ENCODE results near the gene OR2H1.
"Not testable (repeated sequence)": the region's sequence is repeated elsewhere in the genome, so short reads cannot be mapped to it uniquely, and the experiment has no call there.

Gene OR2H1

DNA sequence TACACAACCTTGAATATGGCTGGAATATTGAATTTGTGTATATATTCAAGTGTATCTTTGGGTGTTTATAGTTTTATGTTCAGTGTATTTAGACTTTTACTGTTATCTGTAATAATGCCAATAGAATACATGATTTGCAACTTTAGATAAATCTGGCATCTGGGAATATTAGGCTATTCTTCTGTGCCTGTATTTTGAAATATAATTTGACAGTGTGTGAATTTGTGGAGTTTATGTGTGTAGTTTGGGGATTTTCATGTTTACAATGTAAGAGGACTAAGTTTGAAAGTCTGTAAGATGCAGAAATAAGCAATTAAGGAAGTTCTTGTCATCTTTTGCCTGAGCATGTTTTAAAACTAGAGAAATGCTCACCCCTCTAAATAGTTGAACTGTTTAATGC, 17.9 kb upstream of the OR2H1 start, which contains the start of gene OR10C1:
Gene OR10C1 (plus strand): TSS at position 301 of the 400 bp plus-strand sequence. CDS start 710 bp downstream, outside the sequence.
- no peak within 1 kb of the TSS for H3K4me3 ChIP-seq (ENCODE audit: low read length, poor library complexity, severe bottlenecking)
- H3K4me2 ChIP-seq (ENCODE audit: low read depth, low read length, poor library complexity, severe bottlenecking) = no peak within 1 kb of the TSS
- no peaks in the 10 kb centered on the region for H3K79me2 ChIP-seq (ENCODE audit: insufficient read depth, low read length)
- H4K20me1 ChIP-seq (ENCODE audit: insufficient read depth, low read length, poor library complexity, severe bottlenecking) = no peaks in the 10 kb centered on the region
- H2AFZ ChIP-seq (ENCODE audit: low read length) = no peak within 1 kb of the TSS
- H3K4me1 ChIP-seq (ENCODE audit: insufficient read depth, low read length, poor library complexity, severe bottlenecking) = no peaks in the 10 kb centered on the region
- H3K27me3 ChIP-seq (ENCODE audit: insufficient read depth, low read length, poor library complexity, severe bottlenecking) = no peaks in the 10 kb centered on the region
- TF ChIP-seq EZH2phosphoT487 (IDR thresholded peaks at IDR 0.05; ENCODE audit: borderline replicate concordance) = no peak
- TF ChIP-seq, protein P1, sequence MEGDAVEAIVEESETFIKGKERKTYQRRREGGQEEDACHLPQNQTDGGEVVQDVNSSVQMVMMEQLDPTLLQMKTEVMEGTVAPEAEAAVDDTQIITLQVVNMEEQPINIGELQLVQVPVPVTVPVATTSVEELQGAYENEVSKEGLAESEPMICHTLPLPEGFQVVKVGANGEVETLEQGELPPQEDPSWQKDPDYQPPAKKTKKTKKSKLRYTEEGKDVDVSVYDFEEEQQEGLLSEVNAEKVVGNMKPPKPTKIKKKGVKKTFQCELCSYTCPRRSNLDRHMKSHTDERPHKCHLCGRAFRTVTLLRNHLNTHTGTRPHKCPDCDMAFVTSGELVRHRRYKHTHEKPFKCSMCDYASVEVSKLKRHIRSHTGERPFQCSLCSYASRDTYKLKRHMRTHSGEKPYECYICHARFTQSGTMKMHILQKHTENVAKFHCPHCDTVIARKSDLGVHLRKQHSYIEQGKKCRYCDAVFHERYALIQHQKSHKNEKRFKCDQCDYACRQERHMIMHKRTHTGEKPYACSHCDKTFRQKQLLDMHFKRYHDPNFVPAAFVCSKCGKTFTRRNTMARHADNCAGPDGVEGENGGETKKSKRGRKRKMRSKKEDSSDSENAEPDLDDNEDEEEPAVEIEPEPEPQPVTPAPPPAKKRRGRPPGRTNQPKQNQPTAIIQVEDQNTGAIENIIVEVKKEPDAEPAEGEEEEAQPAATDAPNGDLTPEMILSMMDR (conservative IDR thresholded peaks at IDR 0.05; ENCODE audit: low read length) = no peak
- H3K36me3 ChIP-seq (ENCODE audit: insufficient read depth, low read length) = no peaks in the 10 kb centered on the region
- no peaks in the 10 kb centered on the region for H3K9me2 ChIP-seq (replicated peaks; ENCODE audit: low read depth, low read length)
- no peaks in the 10 kb centered on the region for H3K9me3 ChIP-seq (ENCODE audit: insufficient read depth, low read depth, low read length)
- no peak within 1 kb of the TSS for H3K9ac ChIP-seq (ENCODE audit: low read depth, low read length, poor library complexity, severe bottlenecking)
- H3F3A ChIP-seq (ENCODE audit: low read depth) = no peaks in the 10 kb centered on the region

DNA sequence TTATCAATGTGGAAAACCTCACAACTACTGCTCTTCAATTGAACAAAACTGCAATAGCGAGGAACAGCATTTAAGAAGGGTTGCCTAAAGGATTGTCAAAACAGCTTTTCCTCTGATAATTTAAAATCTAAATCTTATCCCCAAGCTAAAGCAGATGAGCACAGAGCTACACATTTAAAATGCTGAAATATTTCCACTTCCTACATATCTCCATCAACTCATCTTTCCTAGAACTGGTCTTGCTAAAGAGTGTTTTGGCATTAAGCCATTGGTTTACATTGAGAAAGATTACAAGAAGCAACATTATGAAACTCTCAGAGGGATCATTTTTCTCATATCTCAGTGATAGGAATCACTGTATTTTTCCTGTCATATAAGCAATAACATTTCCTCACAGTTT, 14.2 kb upstream of the OR2H1 start:
- H3K9ac ChIP-seq (ENCODE audit: low read depth, low read length, poor library complexity, severe bottlenecking) = no peak overlapping the region
- TF ChIP-seq EZH2phosphoT487 (IDR thresholded peaks at IDR 0.05; ENCODE audit: borderline replicate concordance) = no peak
- TF ChIP-seq, protein P1 (conservative IDR thresholded peaks at IDR 0.05; ENCODE audit: low read length) = no peak
- no peaks in the 10 kb centered on the region for H3F3A ChIP-seq (ENCODE audit: low read depth)
- H3K9me3 ChIP-seq (ENCODE audit: insufficient read depth, low read depth, low read length) = peaks cover 7% of the 10 kb centered on the region; the same call in 1 of the 2 replicates
- H3K4me2 ChIP-seq (ENCODE audit: low read depth, low read length, poor library complexity, severe bottlenecking) = no peak overlapping the region
- no peaks in the 10 kb centered on the region for H4K20me1 ChIP-seq (ENCODE audit: insufficient read depth, low read length, poor library complexity, severe bottlenecking)
- H3K79me2 ChIP-seq (ENCODE audit: insufficient read depth, low read length) = no peaks in the 10 kb centered on the region
- no peaks in the 10 kb centered on the region for H3K4me1 ChIP-seq (ENCODE audit: insufficient read depth, low read length, poor library complexity, severe bottlenecking)
- H3K27me3 ChIP-seq (ENCODE audit: insufficient read depth, low read length, poor library complexity, severe bottlenecking) = no peaks in the 10 kb centered on the region
- H3K36me3 ChIP-seq (ENCODE audit: insufficient read depth, low read length) = no peaks in the 10 kb centered on the region
- H3K4me3 ChIP-seq (ENCODE audit: low read length, poor library complexity, severe bottlenecking) = no peak overlapping the region
- no peaks in the 10 kb centered on the region for H3K9me2 ChIP-seq (replicated peaks; ENCODE audit: low read depth, low read length)
- no peak overlapping the region for H2AFZ ChIP-seq (ENCODE audit: low read length)

DNA sequence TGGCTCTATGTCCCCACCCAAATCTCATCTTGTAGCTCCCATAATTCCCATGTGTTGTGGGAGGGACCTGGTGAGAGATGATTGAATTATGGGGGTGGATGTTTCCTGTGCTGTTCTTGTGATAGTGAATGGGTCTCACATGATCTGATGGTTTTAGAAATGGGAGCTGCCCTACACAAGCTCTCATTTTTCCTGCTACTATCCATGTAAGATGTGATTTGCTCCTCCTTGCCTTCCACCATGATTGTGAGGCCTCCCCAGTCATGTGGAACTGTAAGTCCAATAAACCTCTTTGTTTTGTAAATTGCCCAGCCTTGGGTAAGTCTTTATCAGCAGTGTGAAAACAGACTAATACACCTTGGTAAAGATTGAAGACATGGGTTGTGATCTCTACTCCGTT, 12.9 kb upstream of the OR2H1 start:
- H3K27me3 ChIP-seq (ENCODE audit: insufficient read depth, low read length, poor library complexity, severe bottlenecking) = not testable (repeated sequence)

DNA sequence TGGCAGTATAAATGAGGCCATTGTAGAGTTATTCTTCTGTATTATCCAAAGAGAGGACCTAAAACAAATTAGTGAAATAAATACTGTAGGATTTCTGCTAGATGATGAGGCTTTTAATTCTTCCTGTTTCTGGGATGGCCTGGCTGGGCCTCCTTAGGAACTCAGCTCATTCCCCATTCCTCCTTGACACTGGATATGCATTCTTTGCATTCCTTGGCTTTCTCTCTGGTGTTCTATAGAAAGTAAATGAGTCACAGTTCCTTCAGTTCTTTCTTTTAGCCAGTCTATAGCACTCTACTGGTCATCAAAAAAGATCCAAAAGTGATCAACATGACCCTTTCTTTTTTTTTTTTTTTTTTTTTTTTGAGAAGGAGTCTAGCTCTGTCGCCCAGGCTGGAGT, 9.3 kb upstream of the OR2H1 start:
- Histone ChIP-seq H3K9me2 (replicated peaks; ENCODE audit: low read depth, low read length) (no peaks in the 10 kb centered on the region), H4K20me1 (ENCODE audit: insufficient read depth, low read length, poor library complexity, severe bottlenecking) (no peaks in the 10 kb centered on the region), H3K4me3 (ENCODE audit: low read length, poor library complexity, severe bottlenecking) (no peak overlapping the region), H3K4me1 (ENCODE audit: insufficient read depth, low read length, poor library complexity, severe bottlenecking) (no peaks in the 10 kb centered on the region), H3K4me2 (ENCODE audit: low read depth, low read length, poor library complexity, severe bottlenecking) (no peak overlapping the region), H3K9me3 (ENCODE audit: insufficient read depth, low read depth, low read length) (peaks cover 7% of the 10 kb centered on the region; the same call in 1 of the 2 replicates), H3K79me2 (ENCODE audit: insufficient read depth, low read length) (no peaks in the 10 kb centered on the region), H2AFZ (ENCODE audit: low read length) (no peak overlapping the region), H3K9ac (ENCODE audit: low read depth, low read length, poor library complexity, severe bottlenecking) (no peak overlapping the region), H3F3A (ENCODE audit: low read depth) (no peaks in the 10 kb centered on the region), H3K36me3 (ENCODE audit: insufficient read depth, low read length) (no peaks in the 10 kb centered on the region), H3K27me3 (ENCODE audit: insufficient read depth, low read length, poor library complexity, severe bottlenecking) (no peaks in the 10 kb centered on the region)
- TF ChIP-seq EZH2phosphoT487 (IDR thresholded peaks at IDR 0.05; ENCODE audit: borderline replicate concordance) = no peak
- TF ChIP-seq, protein P1 (conservative IDR thresholded peaks at IDR 0.05; ENCODE audit: low read length) = no peak

More for the DNA sequence above, 12.9 kb upstream of the OR2H1 start:
- not testable (repeated sequence) for H3K4me3 ChIP-seq (ENCODE audit: low read length, poor library complexity, severe bottlenecking); H3K4me2 ChIP-seq (ENCODE audit: low read depth, low read length, poor library complexity, severe bottlenecking); H2AFZ ChIP-seq (ENCODE audit: low read length); H3K4me1 ChIP-seq (ENCODE audit: insufficient read depth, low read length, poor library complexity, severe bottlenecking); H4K20me1 ChIP-seq (ENCODE audit: insufficient read depth, low read length, poor library complexity, severe bottlenecking); H3K9me2 ChIP-seq (replicated peaks; ENCODE audit: low read depth, low read length); H3K36me3 ChIP-seq (ENCODE audit: insufficient read depth, low read length); H3K9ac ChIP-seq (ENCODE audit: low read depth, low read length, poor library complexity, severe bottlenecking); H3K9me3 ChIP-seq (ENCODE audit: insufficient read depth, low read depth, low read length); H3K79me2 ChIP-seq (ENCODE audit: insufficient read depth, low read length); H3F3A ChIP-seq (ENCODE audit: low read depth)
